ENCODE measurements around the gene FMO2.

The FMO2 gene

GRCh38 chr1:171206204-171206977 is 21.3 kb downstream of the FMO2 start:
- Histone ChIP-seq H3K4me3 (ENCODE audit: low read length) (no peak overlapping the region), H4K20me1 (ENCODE audit: control insufficient read depth, insufficient read depth, low read depth, low read length) (no peaks in the 10 kb centered on the region), H3K4me2 (ENCODE audit: low read length) (no peak overlapping the region), H3K79me2 (ENCODE audit: control insufficient read depth, low read length) (no peaks in the 10 kb centered on the region), H3K4me1 (ENCODE audit: control insufficient read depth, low read length) (no peaks in the 10 kb centered on the region), H3K36me3 (ENCODE audit: control insufficient read depth, low read length) (no peaks in the 10 kb centered on the region), H3F3A (ENCODE audit: control insufficient read depth, insufficient read depth) (no peaks in the 10 kb centered on the region), H3K9me2 (replicated peaks; ENCODE audit: control insufficient read depth, low read length) (no peaks in the 10 kb centered on the region), H3K27ac (ENCODE audit: low read depth, low read length) (no peak overlapping the region), H3K27me3 (ENCODE audit: control insufficient read depth, low read length) (no peaks in the 10 kb centered on the region), H3K9me3 (ENCODE audit: control insufficient read depth, insufficient read depth, low read length) (no peaks in the 10 kb centered on the region)
- TF ChIP-seq CTCF (IDR thresholded peaks at IDR 0.05; ENCODE audit: low read depth, low read length, poor library complexity, severe bottlenecking), result no peak
- no peak for TF ChIP-seq EZH2phosphoT487 (IDR thresholded peaks at IDR 0.05; ENCODE audit: borderline replicate concordance, low read length)

DNA sequence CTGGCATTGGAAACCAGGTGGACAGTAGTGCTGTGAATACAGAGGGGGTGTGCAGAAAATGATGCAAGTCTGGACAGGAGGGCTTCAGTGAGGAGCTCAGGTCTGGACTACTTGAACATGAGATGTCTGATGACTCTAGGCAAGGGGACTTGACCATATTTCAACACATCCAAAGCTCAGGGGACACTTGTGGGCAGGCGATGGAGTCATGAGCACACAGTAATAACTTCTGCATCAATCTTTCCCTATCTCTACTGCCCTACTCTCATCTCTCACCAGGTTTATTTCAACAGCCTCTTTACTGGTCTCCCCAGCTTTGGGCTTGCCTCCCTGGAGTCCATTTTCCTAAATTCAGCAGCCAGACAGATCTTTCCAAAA is 21.9 kb downstream of the FMO2 start:
- H3K27me3 ChIP-seq (ENCODE audit: control insufficient read depth, low read length), result no peaks in the 10 kb centered on the region
- TF ChIP-seq EZH2phosphoT487 (IDR thresholded peaks at IDR 0.05; ENCODE audit: borderline replicate concordance, low read length), result no peak
- no peak for TF ChIP-seq CTCF (IDR thresholded peaks at IDR 0.05; ENCODE audit: low read depth, low read length, poor library complexity, severe bottlenecking)
- H3K79me2 ChIP-seq (ENCODE audit: control insufficient read depth, low read length), result no peaks in the 10 kb centered on the region
- no peaks in the 10 kb centered on the region for H3K36me3 ChIP-seq (ENCODE audit: control insufficient read depth, low read length)
- no peaks in the 10 kb centered on the region for H4K20me1 ChIP-seq (ENCODE audit: control insufficient read depth, insufficient read depth, low read depth, low read length)
- H3F3A ChIP-seq (ENCODE audit: control insufficient read depth, insufficient read depth), result no peaks in the 10 kb centered on the region
- no peaks in the 10 kb centered on the region for H3K9me2 ChIP-seq (replicated peaks; ENCODE audit: control insufficient read depth, low read length)
- no peaks in the 10 kb centered on the region for H3K4me1 ChIP-seq (ENCODE audit: control insufficient read depth, low read length)
- H3K4me2 ChIP-seq (ENCODE audit: low read length), result no peak overlapping the region
- no peak overlapping the region for H3K4me3 ChIP-seq (ENCODE audit: low read length)
- no peak overlapping the region for H3K27ac ChIP-seq (ENCODE audit: low read depth, low read length)
- H3K9me3 ChIP-seq (ENCODE audit: control insufficient read depth, insufficient read depth, low read length), result no peaks in the 10 kb centered on the region

DNA sequence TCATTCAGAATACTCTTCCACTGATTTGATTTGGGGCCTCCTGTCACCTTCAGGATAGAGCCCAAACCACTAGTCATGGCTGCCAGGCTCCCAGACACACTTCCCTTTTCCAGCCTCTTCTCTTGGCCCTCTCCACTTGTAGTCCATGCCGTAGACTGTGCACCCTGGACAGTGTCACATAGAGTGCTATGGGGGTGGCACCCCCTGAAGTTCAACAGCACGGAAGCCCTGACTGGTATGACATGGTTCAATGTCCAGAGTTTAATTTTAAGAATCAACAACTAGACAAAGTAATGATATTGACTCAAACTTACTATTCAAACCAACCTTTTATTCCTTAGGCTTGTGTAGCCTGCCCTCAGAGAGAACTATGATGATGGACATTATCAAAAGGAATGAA is 22.3 kb downstream of the FMO2 start:
- Histone ChIP-seq H3K4me2 (ENCODE audit: low read length) (no peak overlapping the region), H3K27ac (ENCODE audit: low read depth, low read length) (no peak overlapping the region), H3K79me2 (ENCODE audit: control insufficient read depth, low read length) (no peaks in the 10 kb centered on the region), H3K9me2 (replicated peaks; ENCODE audit: control insufficient read depth, low read length) (no peaks in the 10 kb centered on the region), H3K36me3 (ENCODE audit: control insufficient read depth, low read length) (no peaks in the 10 kb centered on the region), H3K27me3 (ENCODE audit: control insufficient read depth, low read length) (no peaks in the 10 kb centered on the region), H4K20me1 (ENCODE audit: control insufficient read depth, insufficient read depth, low read depth, low read length) (no peaks in the 10 kb centered on the region), H3K9me3 (ENCODE audit: control insufficient read depth, insufficient read depth, low read length) (no peaks in the 10 kb centered on the region), H3K4me3 (ENCODE audit: low read length) (no peak overlapping the region), H3F3A (ENCODE audit: control insufficient read depth, insufficient read depth) (no peaks in the 10 kb centered on the region), H3K4me1 (ENCODE audit: control insufficient read depth, low read length) (no peaks in the 10 kb centered on the region)
- TF ChIP-seq CTCF (IDR thresholded peaks at IDR 0.05; ENCODE audit: low read depth, low read length, poor library complexity, severe bottlenecking), result no peak
- no peak for TF ChIP-seq EZH2phosphoT487 (IDR thresholded peaks at IDR 0.05; ENCODE audit: borderline replicate concordance, low read length)
